ENCODE data around the gene UBASH3B. TPM values are rescaled to one million over a fixed set of nuclear protein-coding genes. Genes with fewer than 3 reads are reported as not detected.

Gene UBASH3B
- total RNA-seq, 1 experiment from 2014 or later, result 8.0 TPM

GRCh38 chr11:122777343-122777742 is 121.8 kb downstream of the UBASH3B start:
- H4K20me1 ChIP-seq (ENCODE audit: control insufficient read depth, insufficient read depth, insufficient read length), result no peaks in the 10 kb centered on the region
- Mint-ChIP-seq H3K4me3 (no peak overlapping the region), H3K9me3 (no peaks in the 10 kb centered on the region), H3K27ac (no peak overlapping the region), H3K4me1 (peaks cover 8 to 16% of the 10 kb centered on the region in 2 experiments), H3K36me3 (ENCODE audit: insufficient read depth in 1 of 3, low read depth in 3 of 3) (no peaks in the 10 kb centered on the region), H3K27me3 (ENCODE audit: low read depth) (no peaks in the 10 kb centered on the region)
- no CpG with 5 or more reads among the region's 3 CpGs for WGBS (ENCODE audit: extremely low coverage, insufficient read length, low lambda C conversion rate)
- no peaks in the 10 kb centered on the region for H3K27me3 ChIP-seq (ENCODE audit: insufficient read depth, low read length)
- H2BK12ac ChIP-seq (ENCODE audit: insufficient read length, low read depth, low read length), result no peak overlapping the region
- no peak overlapping the region for H3K14ac ChIP-seq (ENCODE audit: insufficient read depth, low read length)
- no peak overlapping the region for H2AK5ac ChIP-seq (ENCODE audit: insufficient read length, low read length)
- H2BK20ac ChIP-seq (ENCODE audit: low read depth, low read length, poor library complexity, severe bottlenecking), result no peak overlapping the region
- no peaks in the 10 kb centered on the region for H3K23me2 ChIP-seq (ENCODE audit: insufficient read length, low read depth, low read length, poor library complexity, severe bottlenecking)
- H2BK5ac ChIP-seq (ENCODE audit: insufficient read length, low read length), result no peak overlapping the region
- H2BK15ac ChIP-seq (ENCODE audit: low read depth, low read length), result no peak overlapping the region
- no peak overlapping the region for H4K91ac ChIP-seq (ENCODE audit: insufficient read length, low read depth, low read length)
- no peak overlapping the region for H3K56ac ChIP-seq (ENCODE audit: insufficient read length, low read depth, low read length)
- no peak overlapping the region for H3K4me2 ChIP-seq (ENCODE audit: insufficient read depth, insufficient read length, low read length)
- H4K8ac ChIP-seq (replicated peaks; ENCODE audit: insufficient read length, low read depth, low read length), result no peak overlapping the region
- no peak overlapping the region for H2AFZ ChIP-seq (ENCODE audit: low read length)
- TF ChIP-seq, protein P1, sequence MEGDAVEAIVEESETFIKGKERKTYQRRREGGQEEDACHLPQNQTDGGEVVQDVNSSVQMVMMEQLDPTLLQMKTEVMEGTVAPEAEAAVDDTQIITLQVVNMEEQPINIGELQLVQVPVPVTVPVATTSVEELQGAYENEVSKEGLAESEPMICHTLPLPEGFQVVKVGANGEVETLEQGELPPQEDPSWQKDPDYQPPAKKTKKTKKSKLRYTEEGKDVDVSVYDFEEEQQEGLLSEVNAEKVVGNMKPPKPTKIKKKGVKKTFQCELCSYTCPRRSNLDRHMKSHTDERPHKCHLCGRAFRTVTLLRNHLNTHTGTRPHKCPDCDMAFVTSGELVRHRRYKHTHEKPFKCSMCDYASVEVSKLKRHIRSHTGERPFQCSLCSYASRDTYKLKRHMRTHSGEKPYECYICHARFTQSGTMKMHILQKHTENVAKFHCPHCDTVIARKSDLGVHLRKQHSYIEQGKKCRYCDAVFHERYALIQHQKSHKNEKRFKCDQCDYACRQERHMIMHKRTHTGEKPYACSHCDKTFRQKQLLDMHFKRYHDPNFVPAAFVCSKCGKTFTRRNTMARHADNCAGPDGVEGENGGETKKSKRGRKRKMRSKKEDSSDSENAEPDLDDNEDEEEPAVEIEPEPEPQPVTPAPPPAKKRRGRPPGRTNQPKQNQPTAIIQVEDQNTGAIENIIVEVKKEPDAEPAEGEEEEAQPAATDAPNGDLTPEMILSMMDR (conservative IDR thresholded peaks at IDR 0.05), result no peak
- no peaks in the 10 kb centered on the region for H3K79me1 ChIP-seq (ENCODE audit: insufficient read depth, low read depth, low read length, poor library complexity, severe bottlenecking)
- H3K4me1 ChIP-seq (ENCODE audit: insufficient read depth, low read length), result no peaks in the 10 kb centered on the region
- H3K79me2 ChIP-seq (ENCODE audit: insufficient read depth, low read length), result no peaks in the 10 kb centered on the region
- H3K27ac ChIP-seq (ENCODE audit: insufficient read length, low read depth, low read length), result no peak overlapping the region
- no peak overlapping the region for H3K9ac ChIP-seq (ENCODE audit: extremely low read depth, insufficient read length, low read length)
- no peak overlapping the region for H3T11ph ChIP-seq (ENCODE audit: low read length)
- H2BK120ac ChIP-seq (ENCODE audit: low read depth, low read length, poor library complexity, severe bottlenecking), result no peak overlapping the region
- no peaks in the 10 kb centered on the region for H3K9me3 ChIP-seq (ENCODE audit: control insufficient read depth, low read depth, low read length)
- DNase-seq, result no peak
- no peak overlapping the region for H3K18ac ChIP-seq (ENCODE audit: insufficient read length, low read depth, low read length)
- H3K23ac ChIP-seq (ENCODE audit: insufficient read length, low read depth, low read length), result no peak overlapping the region
- H4K5ac ChIP-seq (ENCODE audit: insufficient read length, low read depth, low read length), result no peak overlapping the region
- no peak overlapping the region for H3K4ac ChIP-seq (ENCODE audit: low read depth, low read length)
